ENCODE data around the gene ATP2A1. TPM values are rescaled to one million over a fixed set of nuclear protein-coding genes. Genes with fewer than 3 reads are reported as not detected.
A peak's percentile ranks its signal among the peaks of the same experiment; 100 is the strongest.

The ATP2A1 gene
- total and polyA plus RNA-seq, 2 of the 13 experiments (the other 11 are each of a cell fraction or from before 2014, with no cell fraction given), result 3.2 to 12.5 TPM

GRCh38 chr16:28865722-28866453 lies 12.4 kb upstream of the ATP2A1 start (continued):
- TF ChIP-seq AHDC1 (CRISPR knock-in tag; IDR thresholded peaks at IDR 0.05; ENCODE audit: borderline replicate concordance), result no peak
- no peak for TF ChIP-seq CENPT (CRISPR knock-in tag; IDR thresholded peaks at IDR 0.05; ENCODE audit: low read depth)
- TF ChIP-seq KDM4B (CRISPR knock-in tag; IDR thresholded peaks at IDR 0.05), result no peak
- no peak for TF ChIP-seq BCL3 (CRISPR knock-in tag; IDR thresholded peaks at IDR 0.05)
- no peak for TF ChIP-seq MZF1 (CRISPR knock-in tag; IDR thresholded peaks at IDR 0.05; ENCODE audit: borderline replicate concordance)
- TF ChIP-seq JUNB (CRISPR knock-in tag; IDR thresholded peaks at IDR 0.05; ENCODE audit: borderline replicate concordance), result no peak
- TF ChIP-seq ZKSCAN1 (IDR thresholded peaks at IDR 0.05; ENCODE audit: low read length), result no peak
- no peak for TF ChIP-seq ZNF800 (CRISPR knock-in tag; IDR thresholded peaks at IDR 0.05)
- no peak for TF ChIP-seq PLSCR1 (CRISPR knock-in tag; IDR thresholded peaks at IDR 0.05; ENCODE audit: borderline replicate concordance)
- peak; percentile 26 for TF ChIP-seq SRSF1 (optimal IDR thresholded peaks at IDR 0.05; ENCODE audit: low read depth, low read length)
- TF ChIP-seq SKI (IDR thresholded peaks at IDR 0.05; ENCODE audit: partially characterized antibody), result no peak
- TF ChIP-seq ZNF552 (CRISPR knock-in tag; IDR thresholded peaks at IDR 0.05; ENCODE audit: borderline replicate concordance), result no peak
- TF ChIP-seq MBNL3 (CRISPR knock-in tag; conservative IDR thresholded peaks at IDR 0.05), result no peak
- TF ChIP-seq ZNF441 (CRISPR knock-in tag; IDR thresholded peaks at IDR 0.05; ENCODE audit: borderline replicate concordance), result no peak
- TF ChIP-seq ZNF674 (CRISPR knock-in tag; IDR thresholded peaks at IDR 0.05; ENCODE audit: low read depth), result no peak
- TF ChIP-seq NFE2L1 (CRISPR knock-in tag; IDR thresholded peaks at IDR 0.05; ENCODE audit: borderline replicate concordance), result no peak
- no peak for TF ChIP-seq POLR2G (IDR thresholded peaks at IDR 0.05; ENCODE audit: low read depth, low read length)
- TF ChIP-seq EP300 (IDR thresholded peaks at IDR 0.05; ENCODE audit: low read depth in 2 of 2, low read length in 2 of 2), result peak in 1 of 2 experiments; percentile 26; a peak in 1 of 4 replicates
- TF ChIP-seq EP300 (CRISPR knock-in tag; IDR thresholded peaks at IDR 0.05; ENCODE audit: borderline replicate concordance), result no peak
- no peak for TF ChIP-seq PLRG1 (conservative IDR thresholded peaks at IDR 0.05)
- TF ChIP-seq NFE2L2 (IDR thresholded peaks at IDR 0.05; ENCODE audit: low read length), result no peak

Measured in HepG2 (cell line).